Measurements from ENCODE around the gene UTS2R.

The UTS2R gene

GRCh38 chr17:82390860-82391435, 19.4 kb downstream of the UTS2R start:
- DNase-seq, result no peak

- DNase-seq, result no peak
Measured at GRCh38 chr17:82391496-82392066, 20.0 kb downstream of the UTS2R start.

GRCh38 chr17:82392209-82392920, 20.8 kb downstream of the UTS2R start:
- no peak for DNase-seq

GRCh38 chr17:82392941-82393340, 21.4 kb downstream of the UTS2R start:
- DNase-seq, result no peak

GRCh38 chr17:82394278-82394677, 22.7 kb downstream of the UTS2R start:
- no peak for DNase-seq

DNA sequence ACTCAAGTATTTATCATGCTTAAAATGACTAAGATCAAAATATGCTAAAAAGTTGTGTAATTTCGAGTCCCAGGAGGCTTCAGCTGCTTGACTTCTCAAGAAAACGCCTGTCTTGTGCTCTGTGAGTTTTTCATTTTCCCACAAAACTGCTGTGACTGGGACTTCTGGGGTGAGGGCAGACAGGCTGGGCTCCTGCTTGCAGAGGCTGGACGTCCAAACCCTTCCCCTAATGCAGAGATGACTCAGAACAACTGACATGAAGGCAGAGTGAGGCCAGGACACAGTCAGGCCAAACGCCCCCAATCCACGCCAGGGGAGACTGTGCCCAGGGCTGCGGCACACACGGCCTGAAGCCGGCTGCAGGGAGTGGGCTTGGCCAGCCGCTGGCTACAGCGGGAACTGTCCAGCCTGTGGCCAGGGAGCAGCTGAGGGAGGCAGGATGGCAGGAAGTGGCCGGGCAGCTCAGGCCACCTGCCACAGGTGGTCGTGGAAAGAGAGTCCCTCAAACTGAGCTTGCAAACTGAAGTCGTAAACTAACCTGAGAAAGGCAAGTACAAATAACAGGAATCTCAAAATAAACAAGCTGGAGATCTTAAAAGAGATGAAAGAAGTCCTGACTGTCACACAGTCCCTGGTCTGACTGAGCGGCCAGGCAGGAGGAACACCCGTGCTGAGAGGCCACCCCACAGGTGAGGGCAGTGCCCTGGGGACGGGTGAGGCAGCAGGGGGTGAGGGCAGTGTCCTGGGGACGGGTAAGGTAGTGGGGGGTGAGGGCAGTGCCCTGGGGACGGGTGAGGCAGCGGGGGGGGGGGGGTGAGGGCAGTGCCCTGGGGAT, 25.3 kb downstream of the UTS2R start:
- no peak for DNase-seq

DNA sequence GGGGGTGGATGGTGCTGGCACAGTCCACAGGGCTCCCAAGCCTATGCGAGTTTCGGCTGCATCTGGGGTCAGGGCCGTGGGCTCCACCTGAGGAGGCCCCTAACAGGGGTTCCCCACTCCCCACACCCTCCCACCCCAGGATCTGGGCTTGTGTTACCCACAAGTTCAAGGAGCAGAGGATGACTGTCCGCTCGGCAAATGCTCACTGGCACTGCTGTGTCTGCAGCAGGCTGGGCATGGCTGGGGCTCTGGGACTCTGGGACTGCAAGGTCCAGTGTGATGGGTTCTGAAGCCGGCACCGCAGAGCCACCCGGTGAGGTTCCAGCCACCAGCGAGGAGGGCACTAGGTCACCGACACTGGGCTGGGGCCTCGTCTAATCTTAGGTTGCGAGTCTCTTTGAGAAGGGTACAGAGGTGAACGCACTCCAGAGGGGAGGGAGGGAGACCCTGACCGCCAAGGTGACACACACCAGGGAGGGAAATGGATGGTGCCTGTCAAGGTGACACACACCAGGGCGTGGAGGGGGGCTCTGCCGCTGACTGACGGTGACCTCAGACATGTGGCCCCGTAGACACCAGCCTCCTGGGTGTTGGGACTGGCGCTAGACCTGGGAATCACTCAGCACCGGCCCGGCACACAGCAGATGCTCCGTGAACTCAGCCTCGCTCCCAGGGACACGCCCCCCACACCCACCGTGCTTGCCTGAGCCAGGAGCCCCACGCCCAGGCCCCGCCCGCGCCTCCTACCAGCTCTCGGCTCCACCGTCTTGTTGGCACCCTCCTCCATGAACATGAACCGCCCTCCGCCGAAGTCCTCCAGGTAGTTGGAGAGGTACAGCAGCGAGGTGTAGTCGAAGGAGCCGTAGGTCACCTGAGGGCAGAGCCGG, 26.1 kb downstream of the UTS2R start:
- no peak for DNase-seq

- DNase-seq, result no peak
Measured at GRCh38 chr17:82399041-82399441, 27.5 kb downstream of the UTS2R start.

- DNase-seq, result peak; percentile 38
Measured at GRCh38 chr17:82399601-82400101, 28.1 kb downstream of the UTS2R start.

GRCh38 chr17:82400206-82400605, 28.6 kb downstream of the UTS2R start:
- DNase-seq, result no peak

DNA sequence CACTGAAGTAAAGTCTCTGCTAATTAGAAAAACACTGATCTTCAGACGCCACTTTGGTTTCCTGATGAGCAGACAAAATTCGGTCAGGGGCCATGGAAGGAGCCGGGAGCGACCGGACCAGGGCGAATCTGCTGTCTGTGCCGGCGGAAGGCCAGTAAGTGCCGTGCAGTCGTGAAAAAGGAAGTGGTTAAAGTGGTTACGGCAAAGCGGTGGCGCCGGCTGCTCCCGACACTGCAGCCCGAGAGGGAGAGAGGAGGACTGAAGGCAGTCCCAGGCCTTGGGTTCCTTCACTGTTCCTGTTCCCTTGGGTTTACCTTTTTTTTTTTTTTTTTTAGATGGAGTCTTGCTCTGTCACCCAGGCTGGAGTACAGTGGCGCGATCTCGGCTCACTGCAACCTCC, 29.3 kb downstream of the UTS2R start:
- DNase-seq, result no peak

- DNase-seq, result no peak
Measured at GRCh38 chr17:82402865-82403264, 31.3 kb downstream of the UTS2R start.

DNA sequence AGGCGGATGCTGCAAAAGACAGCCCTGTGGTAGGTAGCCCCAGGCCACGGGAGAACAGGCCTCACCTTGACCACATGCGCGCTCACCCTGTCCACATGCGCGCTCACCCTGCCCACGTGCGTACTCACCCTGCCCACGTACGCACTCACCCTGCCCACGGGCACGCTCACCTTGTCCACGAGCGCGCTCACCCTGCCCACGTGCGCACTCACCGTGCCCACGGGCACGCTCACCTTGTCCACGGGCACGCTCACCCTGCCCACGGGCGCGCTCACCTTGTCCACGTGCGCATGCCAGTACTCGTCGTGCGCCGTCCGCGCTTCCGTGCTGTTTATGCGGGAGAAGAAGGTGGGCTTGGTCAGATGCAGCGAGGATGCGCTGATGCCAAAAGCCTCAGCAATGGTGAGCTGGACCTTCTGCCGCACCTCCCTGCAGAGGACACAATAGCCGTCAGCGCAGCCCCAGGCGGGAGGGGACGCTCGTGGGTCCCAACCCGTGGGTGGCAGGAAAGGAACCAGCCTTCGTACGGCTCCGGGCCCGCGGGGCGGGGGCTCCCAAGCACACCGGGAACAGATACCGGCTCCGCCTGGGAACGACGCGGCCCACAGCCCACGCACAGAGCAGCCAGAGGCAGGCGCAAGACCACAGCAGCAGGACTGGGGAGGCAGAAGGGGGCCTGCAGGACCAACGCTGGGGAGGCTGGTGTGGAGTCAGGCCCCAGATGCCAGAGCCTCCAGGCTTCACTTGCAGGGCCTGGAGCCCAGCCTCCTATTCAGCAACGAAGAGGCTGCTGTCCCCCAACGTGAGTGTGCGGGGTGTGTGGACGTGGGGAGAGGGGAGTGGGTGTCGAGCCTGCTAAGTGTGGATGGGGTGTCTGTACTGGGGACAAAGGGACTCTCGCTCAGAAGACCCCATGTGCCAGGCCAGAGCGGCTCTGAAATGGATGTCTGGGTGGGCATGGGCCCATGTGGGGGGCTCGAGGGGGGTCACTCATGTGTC, 32.4 kb downstream of the UTS2R start:
- DNase-seq, result no peak

DNA sequence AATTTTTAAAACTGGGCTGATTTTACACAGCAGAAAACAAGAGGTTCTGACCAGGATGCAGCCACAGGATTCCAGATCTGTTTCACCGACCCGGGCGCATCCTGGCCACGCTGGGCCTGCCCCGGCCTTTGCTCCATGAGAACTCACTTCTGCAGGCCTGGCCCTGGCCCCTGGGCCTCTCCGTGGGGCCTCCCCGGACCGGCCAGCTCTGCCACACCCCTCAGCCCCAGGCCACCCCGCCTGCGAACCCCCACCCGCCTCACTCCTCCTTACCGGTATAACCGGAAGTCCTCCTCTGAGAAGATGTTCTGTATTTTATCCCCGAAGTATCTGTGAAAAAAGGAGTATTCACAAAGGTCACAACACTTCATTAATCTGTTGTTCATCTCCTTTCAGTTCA, 33.5 kb downstream of the UTS2R start:
- DNase-seq, result no peak

DNA sequence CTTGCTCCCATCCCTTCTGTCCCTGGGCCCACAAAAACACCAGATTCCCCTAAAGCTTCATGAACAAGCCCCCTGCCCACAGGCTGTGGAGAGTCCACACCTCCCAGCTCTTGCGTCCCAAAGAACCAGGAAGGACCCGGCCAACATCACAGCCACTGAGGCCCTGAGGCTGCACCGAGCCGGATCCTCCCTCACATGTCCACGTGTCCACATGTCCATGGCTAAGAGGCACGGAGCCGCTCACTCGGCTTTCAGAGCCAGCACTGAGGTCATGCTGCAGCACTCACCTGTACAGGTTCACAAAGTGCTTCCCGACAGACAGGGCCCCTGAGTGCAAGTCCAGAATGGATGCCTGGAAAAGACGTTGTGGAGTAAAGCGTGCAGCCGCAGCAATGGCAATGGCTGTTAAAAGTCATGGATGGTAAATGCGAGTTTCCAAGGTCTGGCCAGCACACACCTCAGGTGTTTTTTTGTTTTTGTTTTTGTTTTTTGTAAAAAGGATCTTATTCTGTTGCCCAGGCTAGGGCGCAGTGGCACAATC, 34.6 kb downstream of the UTS2R start:
- no peak for DNase-seq

- DNase-seq, result no peak
Measured at GRCh38 chr17:82407255-82407654, 35.7 kb downstream of the UTS2R start.

DNA sequence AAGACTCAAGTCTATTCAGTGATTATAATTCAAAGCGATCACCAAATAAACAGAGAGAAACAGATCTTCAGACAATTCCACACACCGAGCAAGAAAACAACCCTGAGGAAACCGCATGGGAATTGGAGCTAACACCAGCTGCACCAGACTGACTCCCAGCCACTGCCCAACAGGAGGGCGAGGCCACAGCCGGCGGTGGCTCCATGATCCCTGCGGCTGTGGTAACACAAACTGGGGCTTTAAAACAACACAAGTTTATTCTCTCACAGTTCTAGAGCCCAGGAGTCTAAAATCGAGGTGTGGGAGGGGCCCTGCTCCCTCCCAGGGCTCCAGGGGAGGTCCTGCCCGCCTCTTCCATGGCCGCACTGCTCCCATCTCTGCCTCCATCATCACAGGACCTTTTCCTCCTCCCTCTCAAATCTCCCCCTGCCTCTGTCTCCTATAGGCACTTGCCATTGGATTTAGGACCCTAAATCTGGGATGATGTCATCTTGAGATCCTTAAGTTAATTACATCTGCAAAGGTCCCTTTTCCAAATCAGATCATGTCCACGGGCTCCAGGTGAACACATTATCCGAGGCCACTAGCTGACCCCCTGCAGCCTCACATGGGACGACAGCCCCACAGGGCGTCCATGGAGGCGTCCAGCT, 36.8 kb downstream of the UTS2R start:
- DNase-seq, result peak; percentile 50

DNA sequence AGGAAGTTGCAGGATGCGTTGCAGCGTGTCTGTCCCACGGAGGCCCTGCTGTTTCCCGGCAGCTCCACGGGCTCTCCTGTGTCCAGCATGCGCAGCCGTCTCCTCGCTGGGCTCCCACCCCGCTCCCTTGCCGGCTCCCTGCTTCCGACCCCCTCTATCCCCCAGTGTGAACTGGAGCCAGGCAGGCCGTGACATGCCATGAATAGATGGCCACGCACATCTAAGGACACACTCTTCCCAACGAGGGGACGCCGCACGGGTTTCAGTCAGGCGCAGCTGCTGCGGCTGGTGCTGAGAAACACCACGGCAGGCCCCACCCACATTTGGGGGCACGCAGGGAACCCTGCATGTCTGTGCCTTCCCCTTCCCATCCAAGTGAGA, 37.4 kb downstream of the UTS2R start:
- DNase-seq, result no peak

DNA sequence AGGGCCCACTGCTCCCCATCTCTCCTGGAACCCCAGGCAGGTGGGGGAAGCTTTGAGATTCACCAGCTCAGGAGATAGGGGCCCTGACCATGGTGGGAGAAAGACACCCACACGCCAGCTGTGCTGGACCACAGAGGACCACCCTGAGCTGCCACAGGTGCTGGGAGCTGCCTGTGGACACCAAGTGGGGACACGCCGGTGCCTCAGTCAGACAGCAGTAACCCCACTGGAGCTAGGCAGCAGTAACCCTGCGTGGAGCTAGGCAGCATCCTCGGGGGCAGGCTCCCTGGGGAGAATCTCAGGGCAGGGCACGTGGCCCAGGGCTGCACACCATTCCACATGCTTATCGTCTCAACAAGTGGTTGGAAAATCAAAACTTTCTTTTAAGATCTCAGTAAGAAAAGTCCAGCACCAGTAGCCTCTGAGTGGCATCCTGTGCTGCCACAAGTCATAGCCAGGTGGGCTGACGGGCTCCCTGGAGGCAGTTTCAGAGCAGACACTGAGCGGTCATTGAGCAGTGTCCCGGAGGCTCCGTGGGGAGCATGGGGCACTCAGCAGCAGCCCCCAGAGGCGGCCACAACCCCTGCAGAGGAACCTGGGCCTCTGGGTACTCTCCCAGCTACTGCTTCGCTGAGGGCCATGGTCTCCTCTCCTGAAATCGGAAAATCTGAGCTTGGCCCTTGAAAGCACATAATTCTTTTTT, 38.6 kb downstream of the UTS2R start:
- no peak for DNase-seq
